SK-N-SH (cell line): ENCODE results near the gene PRKG1.

Experiments
- FOXM1 ChIP-seq: IDR thresholded peaks from 2 replicates; pipeline ENCODE4 v1.4.0; 2012; ENCODE audit warnings: low read depth, mild to moderate bottlenecking
- GABPA ChIP-seq: IDR thresholded peaks from 2 replicates; pipeline ENCODE4 v1.4.0; 2012; ENCODE audit warnings: low read depth, mild to moderate bottlenecking
- IRF3 ChIP-seq: fragments of 150-350 bp; IDR thresholded peaks from 2 replicates; pipeline ENCODE4 v1.6.1; 2016; ENCODE audit warnings: mild to moderate bottlenecking, low read depth, low read length
- RFX5 ChIP-seq: IDR thresholded peaks from 2 replicates; pipeline ENCODE4 v1.6.1; 2012; ENCODE audit warnings: mild to moderate bottlenecking, improper control_type of control experiment, low read length

DNA sequence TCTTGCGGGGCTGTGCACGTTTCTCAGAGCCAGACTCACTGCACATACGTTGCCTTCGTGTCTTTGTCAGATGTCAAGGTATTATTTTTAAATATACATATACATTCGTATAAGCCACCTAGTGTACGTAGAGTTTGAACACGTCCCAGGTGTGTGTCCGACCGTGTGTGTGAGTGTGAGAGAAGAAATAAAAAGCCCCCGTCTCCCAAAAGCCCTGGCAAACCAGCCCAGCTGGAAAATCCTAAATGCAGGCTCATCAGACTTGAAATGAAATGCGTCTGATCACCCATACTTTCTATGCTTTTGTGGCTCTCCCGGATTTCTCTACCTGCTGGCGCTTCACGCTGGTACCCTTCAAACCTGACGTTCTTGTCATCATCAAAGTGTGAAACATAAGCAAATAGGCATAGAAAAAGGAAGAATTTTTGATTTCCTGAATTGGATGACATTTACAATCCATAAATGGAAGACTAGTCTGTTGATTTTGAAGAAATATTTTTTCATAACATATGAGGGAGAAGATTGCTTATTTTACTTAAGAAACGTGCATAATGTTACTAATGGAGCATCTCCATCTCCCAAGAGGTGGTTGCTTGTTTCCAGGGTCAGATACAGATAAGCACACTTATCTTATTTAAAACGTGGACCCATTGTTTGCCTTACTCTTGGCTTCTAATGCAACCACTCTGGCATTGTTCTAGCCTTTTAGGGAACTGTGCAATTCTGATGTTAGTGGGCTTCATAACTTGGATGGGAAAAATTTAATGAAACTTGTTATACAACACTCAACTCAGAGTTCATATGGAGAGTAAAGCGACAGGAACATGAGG is 971 bp downstream of the PRKG1 start:
- TF ChIP-seq GABPA, result no peak
- no peak for TF ChIP-seq RFX5
- TF ChIP-seq FOXM1, result no peak
- TF ChIP-seq IRF3, result no peak
